Measurements from ENCODE around the gene FAM222B.
"Not testable (repeated sequence)": the region's sequence is repeated elsewhere in the genome, so short reads cannot be mapped to it uniquely, and the experiment has no call there.

FAM222B gene

GRCh38 chr17:28842282-28843012, at the start of gene FAM222B:
Gene FAM222B, minus strand, starts transcription at chr17:28842790. Its CDS starts 76,123 bp downstream, at chr17:28766667.
- DNase-seq (ENCODE audit: low read depth, low spot score), result peak; percentile 70

- no peak for DNase-seq (ENCODE audit: low read depth, low spot score)
Observed at GRCh38 chr17:28892024-28892423, 49.4 kb upstream of the FAM222B start.

GRCh38 chr17:28891201-28891600, 48.6 kb upstream of the FAM222B start:
- DNase-seq (ENCODE audit: low read depth, low spot score), result no peak

GRCh38 chr17:28889996-28890395, 47.4 kb upstream of the FAM222B start:
- DNase-seq (ENCODE audit: low read depth, low spot score), result no peak

- DNase-seq (ENCODE audit: low read depth, low spot score), result no peak
Observed at GRCh38 chr17:28888832-28889231, 46.2 kb upstream of the FAM222B start.

- DNase-seq (ENCODE audit: low read depth, low spot score), result no peak
Observed at GRCh38 chr17:28887871-28888471, 45.4 kb upstream of the FAM222B start.

GRCh38 chr17:28885951-28886350, 43.4 kb upstream of the FAM222B start:
- DNase-seq (ENCODE audit: low read depth, low spot score), result no peak

- DNase-seq (ENCODE audit: low read depth, low spot score), result no peak
Observed at GRCh38 chr17:28885363-28885762, 42.8 kb upstream of the FAM222B start.

GRCh38 chr17:28883967-28884702, 41.5 kb upstream of the FAM222B start:
- DNase-seq (ENCODE audit: low read depth, low spot score), result no peak

- DNase-seq (ENCODE audit: low read depth, low spot score), result no peak
Observed at GRCh38 chr17:28882154-28882895, 39.7 kb upstream of the FAM222B start.

GRCh38 chr17:28881533-28882056, 39.0 kb upstream of the FAM222B start:
- no peak for DNase-seq (ENCODE audit: low read depth, low spot score)

- no peak for DNase-seq (ENCODE audit: low read depth, low spot score)
Observed at GRCh38 chr17:28880572-28880945, 38.0 kb upstream of the FAM222B start.

GRCh38 chr17:28879886-28880571, 37.4 kb upstream of the FAM222B start:
- no peak for DNase-seq (ENCODE audit: low read depth, low spot score)

- DNase-seq (ENCODE audit: low read depth, low spot score), result no peak
Observed at GRCh38 chr17:28878981-28879380, 36.4 kb upstream of the FAM222B start.

GRCh38 chr17:28878158-28878910, 35.7 kb upstream of the FAM222B start:
- DNase-seq (ENCODE audit: low read depth, low spot score), result no peak

GRCh38 chr17:28877150-28877711, 34.6 kb upstream of the FAM222B start:
- DNase-seq (ENCODE audit: low read depth, low spot score), result not testable (repeated sequence)

- DNase-seq (ENCODE audit: low read depth, low spot score), result no peak
Observed at GRCh38 chr17:28875848-28876550, 33.4 kb upstream of the FAM222B start.

GRCh38 chr17:28874750-28875149, 32.2 kb upstream of the FAM222B start:
- DNase-seq (ENCODE audit: low read depth, low spot score), result no peak

- DNase-seq (ENCODE audit: low read depth, low spot score), result no peak
Observed at GRCh38 chr17:28873839-28874238, 31.2 kb upstream of the FAM222B start.
